SK-N-SH (cell line): ENCODE data around the gene BMI1.

Source experiments
- CTCF ChIP-seq: fragments of 200-600 bp; sonication (generic); IDR thresholded peaks from 2 replicates; pipeline ENCODE4 v1.6.1; 2017; ENCODE audit warnings: antibody characterized with exemption, mild to moderate bottlenecking, moderate library complexity
- EP300 ChIP-seq, 2 experiments: IDR thresholded peaks; 2 replicates each; pipeline versions ENCODE4 v1.4.0 to v1.6.1; 2012; ENCODE audit warnings: borderline replicate concordance in 1 of 2, low read depth in 1 of 2, low read length in 1 of 2
- GABPA ChIP-seq: IDR thresholded peaks from 2 replicates; pipeline ENCODE4 v1.4.0; 2012; ENCODE audit warnings: low read depth, mild to moderate bottlenecking
- MAX ChIP-seq: IDR thresholded peaks from 2 replicates; pipeline ENCODE4 v1.4.0; 2012; ENCODE audit warnings: low read depth
- MXI1 ChIP-seq: IDR thresholded peaks from 2 replicates; pipeline ENCODE4 v1.6.1; 2012; ENCODE audit warnings: mild to moderate bottlenecking, low read depth, low read length, improper control_type of control experiment
- POLR2AphosphoS5 ChIP-seq: IDR thresholded peaks from 2 replicates; pipeline ENCODE4 v1.6.1; 2012; ENCODE audit warnings: low read depth, low read length
- RAD21 ChIP-seq: IDR thresholded peaks from 2 replicates; pipeline ENCODE4 v1.6.1; 2012; ENCODE audit warnings: mild to moderate bottlenecking, low read length
- YY1 ChIP-seq: IDR thresholded peaks from 2 replicates; pipeline ENCODE4 v1.4.0; 2012; ENCODE audit warnings: low read depth, mild to moderate bottlenecking

- TF ChIP-seq EP300 (IDR thresholded peaks at IDR 0.05; ENCODE audit: borderline replicate concordance in 1 of 2, low read depth in 1 of 2, low read length in 1 of 2) (no peak), YY1 (no peak), CTCF (no peak), RAD21 (no peak), GABPA (no peak), MXI1 (no peak), MAX (no peak), POLR2AphosphoS5 (no peak)
These were observed 45.9 kb downstream of the BMI1 start for GRCh38 chr10:22366771-22367170.
